GM12874 (cell line): ENCODE data around the gene RPL39L.

Source experiments
- TF ChIP-seq, protein P1 (sequence below): IDR thresholded peaks from 2 replicates; pipeline ENCODE4 v1.5.1; 2011; ENCODE audit warnings: low read depth, mild to moderate bottlenecking, control low read depth, low read length, moderate library complexity; ENCODE audit not compliant: insufficient read depth

The RPL39L gene

DNA sequence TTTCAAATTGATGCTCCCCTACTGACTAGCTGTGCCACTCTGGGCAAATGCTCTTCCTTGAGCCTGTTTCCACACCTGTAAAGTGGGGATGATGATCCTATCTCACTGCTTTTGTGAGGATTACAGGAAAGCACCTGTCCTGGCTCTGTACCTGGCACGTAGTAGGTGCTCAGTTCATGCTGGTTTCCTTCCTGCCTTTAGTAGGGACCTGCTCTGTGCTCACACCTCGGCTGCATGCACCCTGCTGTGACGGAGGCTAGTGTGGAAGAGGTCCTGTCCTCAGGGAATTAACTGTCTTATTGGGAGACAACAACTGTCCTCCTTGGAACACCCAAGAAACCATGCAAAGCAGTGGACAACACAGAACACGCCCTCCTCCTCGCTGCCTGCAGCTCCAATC is 61.8 kb downstream of the RPL39L start:
- TF ChIP-seq, protein P1, sequence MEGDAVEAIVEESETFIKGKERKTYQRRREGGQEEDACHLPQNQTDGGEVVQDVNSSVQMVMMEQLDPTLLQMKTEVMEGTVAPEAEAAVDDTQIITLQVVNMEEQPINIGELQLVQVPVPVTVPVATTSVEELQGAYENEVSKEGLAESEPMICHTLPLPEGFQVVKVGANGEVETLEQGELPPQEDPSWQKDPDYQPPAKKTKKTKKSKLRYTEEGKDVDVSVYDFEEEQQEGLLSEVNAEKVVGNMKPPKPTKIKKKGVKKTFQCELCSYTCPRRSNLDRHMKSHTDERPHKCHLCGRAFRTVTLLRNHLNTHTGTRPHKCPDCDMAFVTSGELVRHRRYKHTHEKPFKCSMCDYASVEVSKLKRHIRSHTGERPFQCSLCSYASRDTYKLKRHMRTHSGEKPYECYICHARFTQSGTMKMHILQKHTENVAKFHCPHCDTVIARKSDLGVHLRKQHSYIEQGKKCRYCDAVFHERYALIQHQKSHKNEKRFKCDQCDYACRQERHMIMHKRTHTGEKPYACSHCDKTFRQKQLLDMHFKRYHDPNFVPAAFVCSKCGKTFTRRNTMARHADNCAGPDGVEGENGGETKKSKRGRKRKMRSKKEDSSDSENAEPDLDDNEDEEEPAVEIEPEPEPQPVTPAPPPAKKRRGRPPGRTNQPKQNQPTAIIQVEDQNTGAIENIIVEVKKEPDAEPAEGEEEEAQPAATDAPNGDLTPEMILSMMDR = no peak

DNA sequence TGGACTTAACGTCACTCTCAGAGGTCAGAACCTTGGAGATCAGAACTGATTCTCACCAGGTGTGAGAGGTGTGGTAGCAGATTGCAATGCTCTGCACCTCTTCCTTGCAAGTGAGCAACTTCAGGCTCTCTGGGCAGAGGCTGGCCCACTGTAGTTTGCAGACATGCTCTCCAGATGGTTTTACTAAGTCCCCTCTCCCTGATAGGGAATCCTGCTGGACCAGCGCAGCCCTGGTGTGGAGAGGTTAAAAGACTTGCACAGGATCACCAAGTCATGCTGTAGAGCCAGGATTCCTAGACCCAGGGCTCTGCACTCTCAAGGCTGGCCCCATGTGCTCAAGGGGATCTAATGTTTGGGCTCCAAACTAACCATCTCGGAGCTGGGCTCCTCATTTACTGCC is 62.2 kb downstream of the RPL39L start:
- TF ChIP-seq, protein P1 = no peak

DNA sequence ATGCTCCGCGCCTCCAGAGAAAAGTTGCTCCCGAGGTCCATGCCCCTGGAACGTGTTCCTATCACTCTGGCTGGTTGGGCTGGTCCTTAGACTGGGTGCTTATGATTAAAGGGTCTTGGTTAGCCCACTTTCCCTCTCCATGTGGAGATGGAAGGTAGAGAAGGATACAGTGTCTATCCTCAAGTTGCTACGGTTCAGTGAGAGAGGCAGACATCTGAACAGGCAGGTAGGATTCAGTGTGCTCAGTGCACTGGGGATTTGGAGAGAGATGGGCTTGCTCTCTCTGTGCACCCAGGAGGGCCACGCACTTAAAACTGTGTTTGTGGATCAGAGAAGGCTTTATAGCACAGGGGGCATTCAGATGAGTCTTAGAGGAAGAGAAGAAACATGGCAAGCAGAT is 63.0 kb downstream of the RPL39L start:
- TF ChIP-seq, protein P1 = no peak

DNA sequence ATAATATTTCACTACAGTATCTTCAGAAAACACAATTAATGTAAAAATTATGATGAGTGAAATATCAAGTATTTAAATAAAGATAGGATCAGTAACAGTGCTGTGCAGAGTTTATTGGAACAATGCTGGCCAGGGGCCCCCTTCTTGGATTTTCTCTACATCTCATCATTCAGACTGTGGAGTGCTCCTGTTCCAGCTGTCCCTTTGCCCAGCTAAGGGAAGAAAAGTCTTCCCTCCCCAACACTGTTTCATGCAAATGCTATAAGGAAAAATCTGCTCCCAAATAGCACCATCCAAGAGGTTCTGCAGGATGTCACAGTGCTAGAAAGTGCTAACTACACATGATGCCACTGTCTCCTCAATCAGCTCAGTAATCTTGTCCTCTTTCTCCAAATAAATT is 64.5 kb downstream of the RPL39L start:
- TF ChIP-seq, protein P1 = no peak

DNA sequence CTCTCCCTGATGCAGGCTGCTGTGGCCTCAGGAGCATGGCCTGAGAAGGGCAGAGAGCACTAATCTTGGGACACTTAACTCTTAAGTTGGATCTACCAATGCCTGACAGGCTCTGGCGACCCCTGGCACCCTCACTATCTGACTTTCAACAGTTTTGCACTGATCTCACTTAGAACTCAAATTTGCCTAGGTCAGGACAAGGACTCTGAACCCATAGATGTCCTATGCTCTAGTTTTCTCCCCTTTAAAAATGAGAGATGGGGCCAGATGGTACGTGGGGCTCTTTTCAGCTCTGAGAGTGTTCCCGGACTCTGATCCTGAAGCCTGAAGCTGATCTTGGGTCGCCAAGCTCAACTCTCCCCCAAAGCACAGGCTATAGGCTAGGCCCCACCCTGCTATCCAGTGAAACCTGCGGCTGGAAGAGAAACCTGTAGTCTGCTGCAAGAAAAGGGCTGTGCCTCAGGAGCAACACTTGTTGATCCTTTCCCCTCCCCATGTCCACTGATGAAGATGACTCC is 65.7 kb downstream of the RPL39L start:
- TF ChIP-seq, protein P1 = no peak

DNA sequence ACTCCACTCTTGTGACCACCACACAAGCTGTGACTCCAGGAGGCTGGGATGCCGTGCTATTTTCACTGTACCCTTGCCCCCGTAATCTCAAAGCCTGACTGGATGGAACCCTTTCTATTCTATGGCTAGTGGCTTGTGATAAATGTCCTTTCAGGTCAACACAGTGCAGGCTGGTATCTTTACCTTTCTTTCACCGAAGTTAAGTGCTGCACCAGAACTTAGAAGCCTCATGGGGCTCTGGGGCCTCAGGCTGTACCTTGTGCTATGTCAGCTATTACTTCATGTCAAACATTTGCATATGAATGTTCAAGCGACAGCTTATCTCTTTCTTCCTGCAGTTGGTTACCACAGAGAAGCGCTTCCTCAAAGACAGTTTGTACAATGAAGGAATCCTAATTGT is 66.8 kb downstream of the RPL39L start:
- TF ChIP-seq, protein P1 = no peak

DNA sequence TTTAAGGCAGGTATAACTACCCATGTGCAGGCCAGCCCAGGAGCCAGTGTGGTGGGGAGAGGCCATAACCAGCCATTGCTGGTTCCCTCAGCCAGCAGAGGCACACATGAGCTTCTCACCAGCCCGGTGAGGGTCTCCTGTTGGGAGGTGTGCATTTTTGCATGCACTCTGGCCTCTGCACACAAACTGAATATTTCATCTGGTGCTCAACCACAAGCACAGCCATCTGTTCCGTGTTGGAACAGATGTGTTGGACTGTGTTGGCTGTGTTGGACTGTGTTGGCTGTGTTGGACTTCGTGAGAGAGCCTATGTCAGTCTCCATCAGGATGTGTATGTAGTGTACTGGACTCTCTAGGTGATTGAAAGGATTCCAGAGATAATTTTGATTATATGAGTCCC is 67.2 kb downstream of the RPL39L start:
- TF ChIP-seq, protein P1 = no peak
